SK-N-DZ (cell line): ENCODE results near the gene TRIM13. TPM values are rescaled to one million over a fixed set of nuclear protein-coding genes. Genes with fewer than 3 reads are reported as not detected.
A peak's percentile ranks its signal among the peaks of the same experiment; 100 is the strongest.
"Not testable (repeated sequence)": the region's sequence is repeated elsewhere in the genome, so short reads cannot be mapped to it uniquely, and the experiment has no call there.

Source experiments
- DNase-seq: peaks from one replicate; pipeline ENCODE4 v3.0.0-alpha.2; 2015; ENCODE audit warnings: low spot score
- polyA plus RNA-seq, 2 experiments: library from polyadenylated mRNA; depleted of rRNA; stranded (reverse); fragments of >200 nt; gene quantifications; 2 replicates each; pipeline ENCODE4 v1.2.3, GENCODE V29; 2014

The TRIM13 gene, protein sequence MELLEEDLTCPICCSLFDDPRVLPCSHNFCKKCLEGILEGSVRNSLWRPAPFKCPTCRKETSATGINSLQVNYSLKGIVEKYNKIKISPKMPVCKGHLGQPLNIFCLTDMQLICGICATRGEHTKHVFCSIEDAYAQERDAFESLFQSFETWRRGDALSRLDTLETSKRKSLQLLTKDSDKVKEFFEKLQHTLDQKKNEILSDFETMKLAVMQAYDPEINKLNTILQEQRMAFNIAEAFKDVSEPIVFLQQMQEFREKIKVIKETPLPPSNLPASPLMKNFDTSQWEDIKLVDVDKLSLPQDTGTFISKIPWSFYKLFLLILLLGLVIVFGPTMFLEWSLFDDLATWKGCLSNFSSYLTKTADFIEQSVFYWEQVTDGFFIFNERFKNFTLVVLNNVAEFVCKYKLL
- polyA plus RNA-seq (2014; cell fraction: cytosol; rRNA removed): 24.8 and 27.3 TPM in 2 replicates
- 28.8 and 29.1 TPM in 2 replicates for polyA plus RNA-seq (2014; cell fraction: nucleus; rRNA removed)

DNA sequence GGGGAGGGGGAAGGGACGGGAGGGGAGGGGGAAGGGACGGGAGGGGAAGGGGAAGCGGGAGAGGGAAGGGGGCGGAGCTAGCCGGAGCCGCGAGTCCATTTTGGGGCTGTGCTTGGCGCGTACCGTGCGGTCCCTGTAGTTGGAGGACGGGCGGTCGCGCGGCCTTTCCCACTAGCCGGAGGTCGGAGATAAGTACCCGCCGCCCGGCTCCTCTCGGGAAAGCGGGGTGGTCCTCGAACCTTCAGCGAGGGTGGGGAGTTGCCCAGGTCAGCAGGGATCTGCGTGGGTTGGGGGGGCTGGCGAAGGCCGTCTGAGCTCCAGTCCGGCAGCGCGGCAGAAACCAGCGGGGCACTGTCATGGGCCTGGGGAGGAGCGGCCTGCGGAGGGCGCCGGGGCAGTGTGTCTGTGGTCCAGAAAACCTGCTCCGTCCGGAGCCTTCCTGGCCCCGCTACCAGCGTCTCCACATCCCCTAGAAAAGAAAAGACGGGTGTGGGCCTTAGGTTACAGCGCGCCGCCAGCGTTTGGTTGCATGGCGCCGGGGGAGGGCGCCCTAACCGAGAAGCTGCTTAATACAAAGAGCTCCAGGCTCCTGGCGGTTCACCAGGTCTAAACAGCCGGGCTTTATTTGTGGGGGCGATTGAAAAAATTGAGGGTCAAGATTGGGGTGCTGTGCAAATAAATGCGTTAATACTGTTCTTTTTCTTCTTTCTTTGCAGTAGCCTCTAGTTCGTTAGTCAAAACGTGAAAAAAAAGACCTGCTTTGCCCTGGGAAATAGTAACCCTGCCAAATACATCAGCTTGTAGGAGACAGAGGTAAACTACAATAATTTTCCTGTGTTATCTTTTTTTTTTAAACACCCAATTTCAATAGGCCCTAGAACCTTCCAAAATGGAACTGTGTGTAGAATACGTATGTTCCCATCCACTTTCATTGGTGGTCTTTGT is at the start of gene TRIM13:
TSS of gene TRIM13 (plus strand) at position 92 of the 945 bp plus-strand sequence. CDS start 14,899 bp downstream, outside the sequence.
- DNase-seq: peak; percentile 90

DNA sequence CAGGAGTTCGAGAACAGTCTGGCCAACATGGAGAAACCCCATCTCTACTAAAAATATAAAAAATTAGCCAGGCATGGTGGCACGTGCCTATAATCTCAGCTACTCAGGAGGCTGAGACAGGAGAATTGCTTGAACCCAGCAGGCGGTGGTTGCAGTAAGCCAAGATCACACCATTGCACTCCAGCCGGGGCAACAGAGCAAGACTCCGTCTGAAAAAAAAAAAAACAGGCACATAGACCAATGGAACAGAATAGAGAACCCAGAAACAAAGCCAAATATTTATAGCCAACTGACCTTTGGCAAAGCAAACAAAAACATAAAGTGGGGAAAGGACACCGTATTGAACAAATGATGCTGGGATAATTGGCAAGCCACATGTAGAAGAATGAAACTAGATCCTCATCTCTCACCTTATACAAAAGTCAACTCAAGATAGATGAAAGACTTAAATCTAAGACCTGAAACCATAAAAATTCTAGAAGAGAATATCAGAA is 48.0 kb upstream of the TRIM13 start:
- not testable (repeated sequence) for DNase-seq

DNA sequence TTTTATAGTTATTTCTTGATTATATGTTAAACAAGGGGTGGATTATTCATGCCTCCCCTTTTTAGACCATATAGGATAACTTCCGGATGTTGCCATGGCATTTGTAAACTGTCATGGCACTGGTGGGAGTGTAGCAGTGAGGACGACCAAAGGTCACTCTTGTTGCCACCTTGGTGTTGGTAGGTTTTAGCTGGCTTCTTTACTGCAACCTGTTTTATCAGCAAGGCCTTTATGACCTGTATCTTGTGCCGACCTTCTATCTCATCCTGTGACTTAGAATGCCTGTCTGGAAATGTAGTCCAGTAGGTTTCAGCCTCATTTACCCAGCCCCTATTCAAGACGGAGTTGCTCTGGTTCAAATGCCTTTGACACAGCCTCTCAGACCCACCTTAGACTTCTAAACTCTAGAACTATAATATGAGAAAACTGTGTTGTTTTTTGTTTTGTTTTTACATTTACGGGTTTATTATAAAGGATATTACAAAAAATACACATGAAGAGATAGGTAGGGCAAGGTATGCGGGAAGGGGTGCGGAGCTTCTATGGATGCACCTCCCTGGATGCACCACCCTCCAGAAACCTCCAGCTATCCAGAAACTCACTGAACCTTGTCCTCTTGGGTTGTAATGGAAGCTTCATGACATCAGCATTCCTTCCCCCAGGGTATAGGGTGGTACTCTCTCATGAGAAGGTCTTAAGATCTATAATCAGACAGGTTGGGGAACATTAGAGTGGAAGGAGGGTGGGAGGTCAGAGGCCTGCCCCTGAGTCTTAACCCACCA is 44.9 kb upstream of the TRIM13 start:
- no peak for DNase-seq

DNA sequence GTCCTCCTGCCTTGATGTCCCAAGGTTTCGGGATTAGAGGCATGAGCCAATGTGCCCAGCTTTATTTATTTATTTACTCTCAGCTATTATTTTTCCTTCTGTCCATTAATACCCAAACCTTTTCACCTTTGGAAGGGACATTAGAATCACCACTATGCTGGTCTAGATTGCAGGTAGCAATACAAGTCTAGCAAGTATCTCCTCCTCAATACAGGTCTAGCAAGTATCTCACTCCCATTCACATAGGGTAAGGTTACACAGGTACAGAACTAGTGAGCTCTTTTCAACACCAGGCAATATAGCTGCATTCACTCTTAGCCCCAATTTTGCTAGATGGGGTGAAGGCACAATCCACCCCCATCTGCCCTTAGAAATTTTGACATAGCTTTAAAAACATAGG is 43.3 kb upstream of the TRIM13 start:
- no peak for DNase-seq

DNA sequence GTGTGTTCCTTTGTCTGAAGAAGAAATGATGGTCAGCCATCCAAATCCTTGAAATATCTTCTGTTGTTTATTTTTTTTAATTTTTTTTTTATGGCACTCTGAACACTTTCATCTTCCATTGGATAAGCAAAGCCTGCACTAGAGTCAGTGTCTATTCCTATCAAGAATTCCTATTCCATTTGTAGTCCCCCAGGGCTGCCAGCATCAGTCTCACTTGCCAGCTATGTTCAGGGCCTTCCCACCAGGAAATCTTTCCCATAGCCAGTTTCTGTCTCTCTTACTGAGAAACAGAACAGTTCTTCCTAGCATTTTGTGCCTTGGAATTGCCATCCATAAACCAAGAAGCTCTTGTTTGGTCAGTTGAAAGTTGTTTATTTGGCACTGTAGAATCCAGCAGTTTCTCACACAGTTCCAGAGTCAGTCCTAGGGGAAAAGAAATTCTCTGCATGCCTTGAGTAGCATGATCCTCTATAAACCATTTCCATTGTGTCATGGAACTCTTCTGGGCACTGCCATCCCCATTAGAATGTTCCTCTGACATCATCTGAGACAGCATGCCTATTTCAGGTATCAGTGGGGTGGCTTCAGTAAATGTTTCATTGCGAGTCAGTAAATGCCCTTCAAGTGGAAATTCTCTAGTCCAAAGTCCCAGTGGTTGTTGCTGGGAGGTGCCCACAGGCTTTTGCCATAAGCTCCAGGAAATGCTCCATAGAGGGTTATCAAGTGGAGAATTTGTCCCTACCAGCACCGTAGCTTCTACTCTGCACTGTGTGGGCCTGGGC is 42.0 kb upstream of the TRIM13 start:
- no peak for DNase-seq

DNA sequence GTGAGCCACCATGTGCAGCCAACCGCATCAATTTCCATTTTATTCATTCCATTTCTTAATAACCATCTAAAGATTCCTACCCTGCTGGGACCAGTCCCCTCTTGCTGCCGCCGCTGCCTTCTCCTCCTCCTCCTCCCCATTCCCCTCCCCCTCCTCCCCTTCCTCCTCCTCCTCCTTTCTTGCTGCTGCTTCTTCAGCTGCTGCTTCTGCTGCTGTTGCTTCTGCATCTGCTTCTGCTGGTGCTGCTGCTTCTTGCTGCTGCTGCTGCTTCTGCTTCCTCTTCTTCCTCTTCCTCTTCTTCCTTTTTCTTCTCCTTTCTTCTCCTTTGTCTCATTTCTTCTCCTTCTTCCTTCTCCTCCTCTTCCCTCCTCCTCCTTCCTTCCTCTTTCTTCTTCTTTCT is 40.7 kb upstream of the TRIM13 start:
- DNase-seq: no peak

DNA sequence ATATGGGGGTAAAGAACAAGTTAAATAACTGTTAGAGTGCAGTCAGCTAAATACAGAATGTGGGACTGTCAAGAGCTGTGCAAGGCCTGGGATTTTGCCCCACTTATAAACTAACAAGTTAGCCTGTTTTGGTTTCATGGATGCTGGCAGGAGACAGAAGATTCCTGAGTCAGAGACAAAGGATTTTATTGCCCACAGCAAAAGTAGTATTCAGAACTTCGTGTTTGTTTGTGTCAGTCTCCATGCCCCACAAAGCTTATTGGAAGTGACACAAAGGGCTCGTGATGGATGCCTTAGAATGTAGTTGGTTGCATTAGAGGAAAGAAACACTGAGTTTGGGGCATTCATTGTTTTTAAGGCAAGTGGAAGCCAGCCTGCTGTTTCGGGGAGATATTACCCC is 38.5 kb upstream of the TRIM13 start:
- no peak for DNase-seq

DNA sequence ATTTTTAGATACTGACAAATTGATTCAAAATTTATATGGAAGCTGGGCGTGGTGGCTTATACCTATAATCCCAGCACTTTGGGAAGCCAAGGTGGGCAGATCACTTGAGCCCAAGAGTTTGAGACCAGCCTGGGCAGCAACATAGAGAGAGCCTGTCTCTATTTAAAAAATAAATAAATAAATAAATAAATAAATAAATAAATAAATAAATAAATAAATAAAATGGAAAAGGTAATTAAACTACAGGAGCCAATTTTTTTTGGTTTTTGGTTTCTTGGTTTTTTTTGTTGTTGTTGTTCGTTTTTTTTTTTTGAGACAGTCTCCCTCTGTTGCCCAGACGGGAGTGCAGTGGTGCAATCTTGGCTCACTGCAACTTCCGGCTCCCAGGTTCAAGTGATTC is 29.4 kb upstream of the TRIM13 start:
- no peak for DNase-seq

DNA sequence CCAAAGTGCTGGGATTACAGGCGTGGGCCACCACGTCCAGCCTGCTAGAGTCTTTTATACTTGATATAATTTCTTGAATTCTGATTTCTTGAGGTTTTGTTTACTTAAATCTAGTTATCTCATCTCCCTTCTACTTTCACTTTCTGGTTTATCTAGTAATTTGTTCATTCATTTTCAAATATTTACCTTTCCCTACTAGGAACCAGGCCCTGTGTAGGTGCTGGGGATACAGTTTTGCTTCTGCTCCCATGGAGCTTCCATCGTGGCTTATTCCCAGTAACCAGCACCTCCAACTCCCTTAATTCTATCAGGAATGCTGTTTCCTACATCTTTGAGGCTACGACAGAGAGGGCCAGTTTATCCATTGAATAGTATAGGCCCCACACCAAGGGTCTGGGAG is 24.1 kb upstream of the TRIM13 start:
- no peak for DNase-seq

DNA sequence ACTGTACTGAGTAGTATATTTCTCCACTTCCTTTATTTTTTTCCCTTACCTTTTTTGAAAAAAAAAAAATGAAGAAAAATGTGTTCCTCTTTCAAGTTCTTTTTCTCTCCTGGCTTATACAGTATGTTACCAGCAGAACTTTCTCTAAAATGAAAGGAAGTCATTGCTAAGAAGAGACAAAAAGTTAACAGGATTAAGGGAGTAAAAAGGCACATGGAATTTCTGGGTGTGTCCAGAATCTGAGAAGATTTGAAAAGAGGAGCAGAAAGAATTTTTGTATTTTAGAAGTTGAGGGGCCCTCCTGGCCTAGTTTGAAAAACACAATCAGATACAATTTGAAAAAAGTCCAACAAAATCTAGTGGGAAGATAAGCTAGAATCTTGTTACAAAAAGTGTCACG is 21.0 kb upstream of the TRIM13 start:
- no peak for DNase-seq

DNA sequence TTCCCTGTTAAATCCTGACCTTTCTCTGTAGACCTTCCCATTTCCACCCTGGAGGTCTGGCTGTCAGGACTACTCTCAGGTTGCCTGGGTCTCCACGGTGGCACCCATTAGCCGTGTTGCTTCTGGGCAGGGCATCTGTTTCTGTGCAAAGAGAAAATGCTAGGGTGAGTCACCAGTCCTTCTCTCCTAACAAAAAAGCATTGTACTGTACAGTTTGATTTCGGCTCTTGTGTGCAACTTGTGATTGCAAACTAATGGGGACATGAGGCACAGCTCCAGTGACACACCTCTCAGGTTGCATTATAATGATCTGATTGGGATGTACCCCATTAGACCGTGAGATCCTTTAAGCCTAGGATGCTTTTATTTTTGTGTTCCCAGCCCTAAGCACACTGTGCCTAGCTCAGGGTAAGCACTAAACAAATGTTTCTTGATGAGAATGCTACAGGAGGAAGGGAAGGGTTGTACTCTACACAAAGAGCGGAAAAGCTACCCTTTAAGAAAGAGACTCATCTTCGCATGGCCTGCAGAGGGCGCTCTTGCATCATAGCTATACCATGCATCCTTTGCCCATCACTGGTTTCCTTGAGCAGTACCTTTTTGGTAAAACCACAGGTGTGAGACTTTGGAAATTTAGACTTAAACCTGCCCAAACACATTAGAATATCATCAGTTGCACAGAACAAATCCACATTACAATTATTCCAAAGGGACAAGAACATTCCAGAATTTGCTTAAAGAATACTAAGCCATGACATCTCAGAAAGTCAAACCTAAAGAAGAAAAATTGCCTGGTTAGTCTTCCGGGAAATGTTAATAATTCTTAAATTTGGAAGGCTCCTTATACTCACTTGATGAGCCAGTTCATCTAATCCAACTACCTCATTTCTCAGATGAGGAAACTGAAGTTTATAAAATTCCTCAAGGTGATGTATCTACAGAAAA is 20.3 kb upstream of the TRIM13 start:
- peak; percentile 73 for DNase-seq

DNA sequence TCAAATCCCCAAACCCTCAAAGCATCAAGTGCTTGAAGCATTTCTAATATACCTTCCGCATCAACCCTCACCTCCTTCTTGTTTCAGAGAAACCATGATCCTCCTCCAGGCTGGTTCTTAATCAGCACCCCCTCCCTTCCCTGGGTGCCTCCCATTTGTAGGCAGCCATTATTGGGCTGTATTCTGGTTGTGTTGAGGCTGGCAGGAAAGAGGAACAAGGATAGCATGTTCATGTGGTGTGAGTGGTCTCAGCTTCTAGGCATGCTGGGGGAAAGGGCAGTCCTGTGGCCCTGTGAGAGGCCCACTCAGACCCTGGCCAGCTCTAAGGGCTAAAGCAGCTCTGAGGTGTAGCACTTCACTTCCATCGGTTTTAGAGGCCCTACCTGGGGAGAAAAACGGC is 18.9 kb upstream of the TRIM13 start:
- DNase-seq: no peak

DNA sequence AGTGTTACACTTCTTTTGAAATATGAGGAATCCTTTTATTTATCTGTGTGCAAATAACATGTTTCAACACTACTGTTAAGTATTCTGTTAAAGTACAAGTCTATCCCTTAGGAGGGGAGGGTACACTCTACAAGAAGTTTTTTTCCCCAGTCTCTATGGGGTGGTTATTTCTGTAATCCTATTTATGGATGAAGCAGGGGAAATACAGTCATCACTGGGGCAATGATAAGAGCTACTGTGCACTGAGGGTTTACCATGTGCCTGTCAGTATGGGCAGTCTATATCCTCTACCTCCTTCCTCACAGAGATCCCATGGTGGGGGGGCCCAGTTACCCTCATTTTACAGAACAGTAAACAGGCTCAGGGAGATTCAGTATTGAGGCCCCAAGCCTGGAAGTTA is 16.6 kb upstream of the TRIM13 start:
- no peak for DNase-seq

DNA sequence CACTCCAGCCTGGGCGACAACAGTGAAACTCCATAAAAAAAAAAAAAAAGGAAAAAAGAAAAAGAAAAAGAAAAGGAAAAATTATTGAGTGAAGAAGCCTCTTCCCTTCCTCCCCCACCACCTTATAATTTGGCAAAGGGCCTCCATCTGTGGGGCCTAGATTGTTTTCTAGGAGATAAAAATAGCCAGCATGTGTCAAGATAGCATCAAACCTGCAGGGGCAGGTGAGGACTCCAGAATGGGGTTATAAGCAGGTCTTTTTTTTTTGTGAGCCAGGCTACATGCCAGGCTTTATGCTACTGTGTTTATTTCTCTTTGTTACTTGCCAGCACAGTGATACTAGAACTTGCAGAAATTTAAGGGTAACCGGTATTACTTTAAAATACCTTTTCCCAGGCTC is 11.7 kb upstream of the TRIM13 start:
- DNase-seq: no peak

DNA sequence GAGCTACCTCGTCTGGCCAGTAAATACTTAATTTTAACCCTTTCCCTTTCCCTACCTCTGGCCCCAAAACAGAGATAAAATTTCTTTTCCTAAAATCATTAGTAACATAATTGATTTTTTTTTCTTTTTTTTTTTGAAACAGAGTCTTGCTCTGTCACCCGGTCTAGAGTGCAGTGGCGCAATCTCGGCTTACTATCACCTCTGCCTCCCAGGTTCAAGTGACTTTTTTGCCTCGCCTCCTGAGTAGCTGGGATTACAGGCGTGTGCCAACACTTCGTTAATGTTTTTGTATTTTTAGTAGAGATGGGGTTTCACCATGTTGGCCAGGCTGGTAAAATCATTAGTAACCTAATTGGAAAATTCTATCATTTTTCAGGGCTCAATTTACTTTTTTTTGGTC is 10.4 kb upstream of the TRIM13 start:
- DNase-seq: no peak

DNA sequence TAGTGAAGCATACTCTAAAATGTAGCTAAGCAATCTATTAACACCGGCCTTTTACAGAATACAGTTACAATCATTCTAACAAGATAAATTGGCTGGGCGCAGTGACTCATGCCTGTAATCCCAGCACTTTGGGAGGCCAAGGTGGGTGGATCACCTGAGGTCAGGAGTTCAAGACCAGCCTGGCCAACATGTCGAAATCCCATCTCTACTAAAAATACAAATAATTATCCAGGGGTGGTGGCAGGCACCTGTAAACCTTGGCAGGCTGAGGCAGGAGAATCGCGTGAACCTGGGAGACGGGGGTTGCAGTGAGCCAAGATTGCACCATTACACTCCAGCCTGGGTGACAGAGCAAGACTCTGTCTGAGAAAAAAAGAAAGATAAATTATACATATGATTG is 6.2 kb upstream of the TRIM13 start:
- DNase-seq: not testable (repeated sequence)

DNA sequence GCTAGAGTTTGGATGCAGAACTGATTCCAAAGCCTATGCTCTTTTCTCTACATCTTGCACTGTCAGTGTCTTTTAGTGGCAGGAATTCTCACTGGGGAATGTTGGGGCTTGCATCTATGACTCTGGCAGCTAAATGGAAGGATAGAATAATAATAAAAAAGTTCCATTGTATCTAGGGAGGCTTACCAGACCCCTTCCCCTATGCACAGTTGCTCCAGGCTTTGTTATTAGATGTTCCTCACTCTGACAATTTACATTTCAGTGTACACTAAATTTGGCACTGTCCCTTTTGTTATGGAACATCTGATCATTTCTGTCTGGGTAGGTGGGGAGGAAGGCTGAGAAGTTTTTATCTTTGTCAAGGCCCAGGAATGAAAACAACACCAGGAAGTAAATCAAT is 3.7 kb upstream of the TRIM13 start:
- DNase-seq: no peak

DNA sequence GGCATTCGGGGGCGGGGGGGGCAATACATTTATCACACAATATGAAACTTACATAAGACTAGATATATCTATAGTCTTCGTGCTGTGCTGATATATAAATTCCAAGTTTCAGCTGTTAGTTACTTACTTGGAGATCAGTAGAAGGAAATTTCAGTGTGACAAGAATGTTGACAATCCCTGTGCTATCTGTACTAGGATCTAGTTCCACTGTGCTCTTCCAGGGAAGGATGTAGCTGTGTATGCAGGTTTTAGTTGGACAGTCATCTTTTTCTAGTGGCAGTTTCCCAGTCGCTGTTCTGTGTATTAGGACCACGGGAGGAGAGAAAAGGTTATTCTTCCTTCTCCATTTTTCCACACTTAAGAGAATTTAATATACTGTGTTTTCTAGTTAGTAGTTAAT is 3.2 kb upstream of the TRIM13 start:
- DNase-seq: no peak

DNA sequence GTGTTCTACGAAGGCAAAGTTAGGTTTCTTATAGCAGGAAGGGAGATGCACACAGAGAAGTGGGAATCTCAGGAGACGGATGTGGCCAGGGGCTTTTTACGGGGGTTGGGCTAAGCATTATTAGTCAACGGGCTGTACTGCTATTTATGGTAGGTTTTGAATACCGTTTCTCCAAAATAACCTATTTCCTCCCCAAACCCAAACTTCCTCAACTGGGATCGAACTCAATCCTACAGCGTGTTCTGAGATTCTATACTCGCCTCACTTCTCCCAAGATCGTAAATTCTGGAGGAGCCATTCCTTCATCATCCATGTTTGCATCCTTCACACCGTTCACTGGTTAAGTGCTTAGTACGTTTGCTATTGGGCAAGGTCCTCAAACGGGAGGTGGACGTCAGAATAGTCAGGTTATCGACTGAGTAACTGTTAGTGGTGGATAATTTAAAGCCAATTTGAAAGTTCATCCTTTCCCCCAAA is 1.2 kb upstream of the TRIM13 start:
- no peak for DNase-seq
